ENCODE measurements around the gene ICOSLG.
"Not testable (repeated sequence)": the region's sequence is repeated elsewhere in the genome, so short reads cannot be mapped to it uniquely, and the experiment has no call there.

ICOSLG gene

GRCh38 chr21:44175189-44175588, 65.6 kb downstream of the ICOSLG start:
- not testable (repeated sequence) for DNase-seq

All from fibroblast of skin of right quadriceps (primary cell).